Stimulated activated naive CD8-positive, alpha-beta T cell treated with anti-CD3 and anti-CD28 coated beads, Interleukin-15, amount 100 ng/mL, for 72 hours (primary cell): Measurements from ENCODE around the gene UBL4A.

ENCODE experiments used
- ATAC-seq: fragments of 150-1000 bp; cut with Tn5 transposase; 2 replicates; pipeline ENCODE4 v1.10.0; 2021; ENCODE audit warnings: mild to moderate bottlenecking, moderate library complexity
- DNase-seq, 2 donors: peaks; one replicate each; pipeline ENCODE4 v3.0.0; 2021 to 2022
- H3K27ac Mint-ChIP-seq, 2 donors: one replicate each; pipeline ENCODE4 v1.8.0; 2022; ENCODE audit warnings: mild to moderate bottlenecking in 2 of 2, mixed read lengths in 2 of 2, moderate library complexity in 2 of 2
- H3K27me3 Mint-ChIP-seq: one replicate; pipeline ENCODE4 v1.8.0; 2022; ENCODE audit warnings: mixed read lengths
- H3K4me1 Mint-ChIP-seq: one replicate; pipeline ENCODE4 v1.8.0; 2022; ENCODE audit warnings: mild to moderate bottlenecking, mixed read lengths
- H3K4me3 Mint-ChIP-seq, 2 donors: one replicate each; pipeline ENCODE4 v1.8.0; 2022; ENCODE audit warnings: mild to moderate bottlenecking in 2 of 2, mixed read lengths in 2 of 2, moderate library complexity in 1 of 2
- H3K9me3 Mint-ChIP-seq, 2 donors: one replicate each; pipeline ENCODE4 v1.8.0; 2022; ENCODE audit warnings: mixed read lengths in 2 of 2

The UBL4A gene

DNA sequence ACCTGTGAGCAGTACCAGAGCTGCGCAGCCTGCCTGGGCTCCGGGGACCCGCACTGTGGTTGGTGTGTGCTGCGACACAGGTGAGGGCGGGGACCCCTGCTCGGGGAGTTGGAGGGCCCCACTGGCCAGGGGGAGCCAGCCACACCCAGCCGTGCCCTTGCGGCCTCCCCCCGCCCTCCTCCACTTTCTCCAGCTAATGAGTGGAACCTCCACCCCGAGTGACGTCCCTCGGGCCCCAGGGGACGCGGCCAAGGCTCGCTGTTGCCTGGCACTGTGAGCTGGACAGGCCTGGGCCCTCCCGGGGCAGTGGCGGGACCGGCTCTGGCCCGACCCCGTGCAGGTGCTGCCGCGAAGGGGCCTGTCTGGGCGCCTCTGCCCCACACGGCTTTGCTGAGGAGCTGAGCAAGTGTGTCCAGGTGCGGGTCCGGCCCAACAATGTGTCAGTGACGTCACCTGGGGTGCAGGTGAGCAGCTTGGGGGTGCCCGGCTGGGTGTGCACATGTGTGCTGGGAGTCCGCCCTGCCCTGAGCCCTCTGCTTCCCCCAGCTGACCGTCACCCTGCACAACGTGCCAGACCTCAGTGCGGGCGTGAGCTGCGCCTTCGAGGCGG lies 22.7 kb downstream of the UBL4A start:
- Mint-ChIP-seq H3K4me3 (no peak overlapping the region), H3K9me3 (no peaks in the 10 kb centered on the region), H3K27ac (no peak overlapping the region)

DNA sequence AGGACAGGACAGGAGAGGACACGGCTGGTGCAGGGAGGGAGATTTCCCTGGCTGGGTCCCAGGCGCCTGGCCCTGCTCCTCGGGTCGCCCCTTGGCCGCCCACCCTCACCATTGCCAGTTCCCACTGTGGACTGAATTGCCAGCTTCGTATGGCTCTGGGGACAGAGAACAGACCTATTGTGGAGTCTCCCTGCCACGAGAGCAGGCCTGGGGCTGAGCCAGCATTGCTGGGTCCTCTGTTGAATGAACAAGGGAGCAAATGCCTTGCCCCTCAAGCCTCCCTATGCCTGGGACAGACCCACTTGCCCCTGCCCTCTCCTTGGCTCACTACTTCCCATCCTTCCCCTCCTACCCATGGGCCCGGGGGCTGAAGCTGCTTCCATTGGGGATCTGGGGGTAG lies 24.0 kb downstream of the UBL4A start:
- no peak overlapping the region for H3K27ac Mint-ChIP-seq
- no peak for DNase-seq

More for the DNA sequence above, 22.7 kb downstream of the UBL4A start:
- ATAC-seq (no peak), DNase-seq (no peak)
- no peaks in the 10 kb centered on the region for H3K27me3 Mint-ChIP-seq
- peaks cover 26% of the 10 kb centered on the region for H3K4me1 Mint-ChIP-seq

DNA sequence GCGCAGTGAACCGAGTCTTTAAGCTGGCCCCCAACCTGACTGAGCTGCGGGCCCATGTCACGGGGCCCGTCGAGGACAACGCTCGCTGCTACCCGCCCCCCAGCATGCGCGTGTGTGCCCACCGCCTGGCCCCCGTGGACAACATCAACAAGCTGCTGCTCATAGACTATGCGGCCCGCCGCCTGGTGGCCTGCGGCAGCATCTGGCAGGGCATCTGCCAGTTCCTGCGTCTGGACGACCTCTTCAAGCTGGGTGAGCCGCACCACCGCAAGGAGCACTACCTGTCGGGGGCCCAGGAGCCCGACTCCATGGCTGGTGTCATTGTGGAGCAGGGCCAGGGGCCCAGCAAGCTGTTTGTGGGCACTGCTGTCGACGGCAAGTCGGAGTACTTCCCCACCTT lies 26.1 kb downstream of the UBL4A start:
- Mint-ChIP-seq H3K9me3 (no peaks in the 10 kb centered on the region), H3K4me1 (peaks cover 32% of the 10 kb centered on the region), H3K27ac (no peak overlapping the region), H3K27me3 (no peaks in the 10 kb centered on the region), H3K4me3 (peak overlapping the region; percentile 85 to 86)
- ATAC-seq: no peak
- no peak for DNase-seq

More for the DNA sequence above, 24.0 kb downstream of the UBL4A start:
- Mint-ChIP-seq H3K4me3 (no peak overlapping the region), H3K9me3 (no peaks in the 10 kb centered on the region), H3K4me1 (peaks cover 27% of the 10 kb centered on the region), H3K27me3 (no peaks in the 10 kb centered on the region)
- ATAC-seq: no peak

DNA sequence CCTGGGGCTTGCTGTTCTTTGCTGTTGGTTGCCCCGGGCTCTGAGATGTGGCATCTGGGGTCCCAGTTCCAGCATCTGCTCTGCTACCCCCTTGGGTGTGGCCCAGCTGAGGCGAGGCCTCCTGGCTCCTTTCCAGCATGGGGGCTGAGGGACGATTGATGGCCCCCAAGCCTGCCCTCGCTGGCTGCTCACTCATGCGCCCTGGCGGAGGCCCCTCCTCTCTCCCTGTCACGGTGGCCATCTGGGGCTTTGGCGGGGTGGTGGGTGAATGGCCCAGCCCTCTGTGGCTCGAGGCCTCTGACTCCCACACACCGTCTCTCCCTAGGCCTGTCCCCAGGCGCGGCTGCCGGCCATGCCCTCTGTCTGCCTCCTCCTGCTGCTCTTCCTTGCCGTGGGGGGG lies 26.6 kb downstream of the UBL4A start:
- Mint-ChIP-seq H3K27me3 (no peaks in the 10 kb centered on the region), H3K4me1 (peaks cover 32% of the 10 kb centered on the region), H3K27ac (no peak overlapping the region), H3K9me3 (no peaks in the 10 kb centered on the region), H3K4me3 (peak overlapping the region; percentile 85 to 86)
- ATAC-seq (no peak), DNase-seq (no peak)

DNA sequence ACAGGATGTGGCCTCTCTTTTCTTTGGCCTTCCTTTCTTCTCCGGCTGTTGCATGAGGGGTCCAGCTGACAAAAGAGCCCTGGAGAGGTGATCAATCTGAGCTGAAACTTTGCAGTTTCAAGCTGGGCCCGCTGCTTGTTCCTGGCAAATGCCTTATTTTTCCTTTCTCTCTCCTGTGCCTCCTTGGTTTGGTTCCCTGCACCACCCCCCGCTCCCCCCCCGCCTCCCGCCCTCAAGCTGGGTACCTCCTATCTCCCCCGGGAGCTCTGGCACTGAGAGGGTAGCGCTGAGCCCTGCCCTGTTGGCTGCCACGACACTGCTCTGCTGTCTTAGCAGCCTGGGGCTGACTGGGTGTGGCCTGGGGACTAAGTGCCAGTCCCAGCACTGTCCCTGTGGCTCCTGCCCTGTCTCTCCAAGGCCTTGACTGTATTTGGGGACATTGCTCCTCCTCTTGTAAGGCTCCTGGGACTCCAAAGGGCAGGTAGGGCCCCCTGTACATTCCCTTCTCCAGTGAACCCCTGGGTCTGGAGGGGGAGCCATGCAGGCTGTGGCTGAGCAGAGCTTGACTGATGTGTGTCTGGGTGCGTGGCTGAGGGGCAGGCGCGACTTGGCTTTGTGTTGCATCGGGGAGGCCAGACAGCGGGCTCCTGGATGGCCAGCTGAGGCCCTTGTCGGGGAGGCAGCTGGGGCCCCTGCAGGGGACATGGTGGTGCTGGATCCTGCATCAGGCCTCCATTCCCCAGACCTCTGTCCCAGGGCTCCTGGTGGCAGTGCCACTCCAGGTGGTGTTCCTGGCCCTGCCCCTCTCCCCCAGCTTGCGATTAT lies 27.2 kb downstream of the UBL4A start:
- peak; percentile 60 for ATAC-seq
- H3K4me3 Mint-ChIP-seq: peak overlapping the region; percentile 85 to 86
- H3K27me3 Mint-ChIP-seq: no peaks in the 10 kb centered on the region
- H3K4me1 Mint-ChIP-seq: peaks cover 32% of the 10 kb centered on the region
- H3K9me3 Mint-ChIP-seq: no peaks in the 10 kb centered on the region
- no peak for DNase-seq
- H3K27ac Mint-ChIP-seq: peak overlapping the region; percentile 81 to 91

DNA sequence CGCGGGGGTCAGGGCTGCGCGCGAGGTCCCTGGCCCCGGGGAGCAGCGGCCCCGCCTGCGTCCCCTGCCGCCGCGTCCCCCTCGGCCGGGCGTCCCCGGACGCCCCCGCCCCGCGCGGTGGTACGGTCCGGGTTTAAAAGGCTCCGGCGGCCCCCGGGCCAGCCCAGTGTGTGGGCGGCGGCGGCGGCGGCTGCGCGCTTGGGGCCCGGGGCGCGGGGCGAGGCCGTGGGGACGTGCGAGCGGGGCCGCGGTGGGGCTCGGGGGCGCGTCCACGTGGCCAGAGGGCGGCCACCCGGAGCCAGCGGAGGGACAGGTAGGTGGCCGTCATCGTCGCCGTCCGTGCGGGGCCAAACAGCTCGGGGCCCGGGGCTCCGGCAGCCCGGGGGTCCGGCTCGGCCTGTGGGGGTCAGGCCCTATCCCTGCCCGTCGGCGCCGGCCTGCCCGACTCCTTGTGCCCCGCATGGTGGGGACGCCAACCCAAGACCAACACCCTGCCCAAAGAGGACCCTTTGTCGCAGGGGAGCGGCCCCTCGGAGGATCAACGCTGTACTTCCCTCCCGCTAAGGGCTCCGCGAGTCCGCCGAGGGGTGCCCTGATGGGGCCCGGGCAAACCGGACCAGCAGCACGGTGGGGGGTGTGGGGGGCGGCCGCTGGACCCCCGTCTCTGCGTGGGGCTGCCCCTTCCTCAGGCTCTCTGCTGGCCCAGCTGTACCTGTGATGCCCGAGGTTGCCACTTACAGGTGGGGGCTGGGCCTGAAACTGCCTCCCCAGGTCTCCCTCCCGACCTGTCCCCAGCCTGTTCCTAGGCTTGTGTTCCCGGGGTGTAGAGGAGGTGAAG lies 28.1 kb downstream of the UBL4A start, which contains the start of gene PLXNA3:
Gene PLXNA3, plus strand, starts transcription at position 166 of the 838 bp plus-strand sequence. CDS start 1,903 bp downstream, outside the sequence.
- DNase-seq: peak; percentile 67 to 75

DNA sequence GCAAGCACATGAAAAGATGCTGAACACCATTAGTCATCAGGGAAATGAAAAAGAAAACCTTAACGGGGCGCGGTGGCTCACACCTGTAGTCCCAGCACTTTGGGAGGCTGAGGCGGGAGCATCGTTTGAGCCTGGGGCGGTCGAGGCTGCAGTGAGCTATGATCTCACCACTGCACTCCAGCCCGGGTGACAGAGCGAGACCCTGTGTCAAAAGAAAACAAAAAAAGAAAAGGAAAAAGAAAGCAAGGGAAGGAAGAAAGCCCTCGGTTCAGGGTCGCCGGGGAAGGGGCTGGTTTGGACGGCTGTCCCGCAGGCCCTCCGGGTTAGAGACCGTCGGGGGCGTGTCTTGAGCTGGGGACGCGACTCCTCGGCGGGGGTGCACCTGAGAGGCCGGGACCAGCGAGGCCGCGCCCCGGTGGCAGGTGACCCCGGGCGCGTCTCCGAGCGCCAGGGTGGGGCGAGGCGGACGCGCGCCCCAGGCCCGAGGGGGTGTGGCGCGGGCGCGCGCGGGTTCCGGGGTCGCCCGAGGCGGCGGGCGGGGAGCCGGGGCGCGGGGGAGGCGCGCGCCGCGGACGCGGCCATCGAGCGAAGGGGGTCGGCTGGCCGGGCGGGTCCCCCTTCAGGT lies 28.8 kb downstream of the UBL4A start:
- peak; percentile 73 for ATAC-seq
- H3K4me1 Mint-ChIP-seq: peaks cover 32% of the 10 kb centered on the region
- peak overlapping the region; percentile 88 to 89 for H3K4me3 Mint-ChIP-seq
- H3K27me3 Mint-ChIP-seq: no peaks in the 10 kb centered on the region
- DNase-seq: peak; percentile 58 to 66
- H3K27ac Mint-ChIP-seq: peak overlapping the region; percentile 87 to 97
- H3K9me3 Mint-ChIP-seq: no peaks in the 10 kb centered on the region

More for the DNA sequence above, 28.1 kb downstream of the UBL4A start, which contains the start of gene PLXNA3:
- H3K27me3 Mint-ChIP-seq: no peaks in the 10 kb centered on the region
- H3K27ac Mint-ChIP-seq: peak within 1 kb of the TSS; percentile 87 to 97
- peaks cover 32% of the 10 kb centered on the region for H3K4me1 Mint-ChIP-seq
- peak; percentile 85 for ATAC-seq
- peak within 1 kb of the TSS; percentile 88 to 89 for H3K4me3 Mint-ChIP-seq
- H3K9me3 Mint-ChIP-seq: no peaks in the 10 kb centered on the region

DNA sequence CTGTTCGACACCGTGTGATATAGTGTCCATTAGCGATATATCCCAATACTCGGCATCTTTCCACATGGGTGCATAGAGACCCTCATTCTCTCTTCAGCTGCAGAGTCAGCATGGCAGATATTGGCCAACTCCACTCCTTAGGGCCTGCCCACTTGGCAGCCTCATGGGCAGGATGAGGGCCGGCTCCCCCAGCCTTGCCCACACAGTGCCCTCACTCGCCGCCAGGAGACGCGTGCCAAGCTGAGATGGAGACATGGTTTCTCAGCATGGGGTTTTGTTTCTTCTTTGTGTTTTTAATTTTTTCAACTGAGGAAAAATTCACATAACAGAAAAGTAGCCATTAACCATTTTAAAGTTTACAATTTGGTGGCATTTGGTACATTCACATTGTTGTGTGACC lies 33.6 kb downstream of the UBL4A start:
- ATAC-seq (no peak), DNase-seq (no peak)
- Mint-ChIP-seq H3K27ac (no peak overlapping the region), H3K9me3 (no peaks in the 10 kb centered on the region), H3K27me3 (no peaks in the 10 kb centered on the region), H3K4me3 (no peak overlapping the region), H3K4me1 (peaks cover 6% of the 10 kb centered on the region)

DNA sequence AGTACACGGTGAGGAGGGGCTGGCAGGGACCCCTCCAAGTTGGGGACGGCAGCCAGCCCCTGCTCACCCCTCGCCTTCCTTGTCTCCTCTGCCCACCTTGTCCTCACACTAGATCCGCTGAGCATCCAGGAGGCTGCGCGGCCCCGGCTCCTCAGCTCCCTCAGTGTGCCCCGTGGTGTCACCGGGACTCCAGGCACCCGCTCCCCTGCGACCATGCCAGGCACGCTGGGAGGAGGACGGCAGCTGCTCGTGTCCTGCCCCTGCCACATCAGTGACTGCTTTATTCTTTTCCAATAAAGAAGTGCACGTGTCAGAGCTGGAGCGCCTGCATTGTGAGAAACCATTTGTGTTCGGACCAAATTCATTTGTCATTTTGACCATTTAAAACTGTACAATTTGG lies 36.1 kb downstream of the UBL4A start:
- no peaks in the 10 kb centered on the region for H3K9me3 Mint-ChIP-seq
- H3K27ac Mint-ChIP-seq: no peak overlapping the region
- H3K4me3 Mint-ChIP-seq: no peak overlapping the region
- H3K27me3 Mint-ChIP-seq: no peaks in the 10 kb centered on the region
- peaks cover 17% of the 10 kb centered on the region for H3K4me1 Mint-ChIP-seq
- ATAC-seq (no peak), DNase-seq (no peak)

DNA sequence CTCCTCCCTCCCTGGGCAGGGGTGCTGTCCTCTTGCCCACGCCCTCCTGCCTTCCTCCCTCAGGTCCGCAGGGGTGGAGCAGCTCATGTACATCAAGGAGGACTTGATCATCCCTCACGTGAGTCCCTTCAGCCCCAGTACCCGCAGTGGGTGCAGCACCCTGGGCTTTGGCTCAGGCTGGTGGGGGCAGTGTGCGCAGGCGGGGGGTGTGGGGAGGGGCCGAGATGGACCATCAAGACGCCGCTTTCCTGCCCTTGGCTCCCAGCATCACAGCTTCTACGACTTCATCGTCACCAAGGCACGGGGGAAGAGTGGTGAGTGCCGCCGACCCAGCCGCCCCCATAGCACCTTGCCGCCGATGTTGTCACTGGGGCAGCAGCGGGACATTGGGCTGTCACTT lies 36.8 kb downstream of the UBL4A start:
- H3K4me1 Mint-ChIP-seq: peaks cover 17% of the 10 kb centered on the region
- H3K4me3 Mint-ChIP-seq: no peak overlapping the region
- no peaks in the 10 kb centered on the region for H3K9me3 Mint-ChIP-seq
- H3K27me3 Mint-ChIP-seq: no peaks in the 10 kb centered on the region
- H3K27ac Mint-ChIP-seq: no peak overlapping the region
- DNase-seq (no peak), ATAC-seq (no peak)

DNA sequence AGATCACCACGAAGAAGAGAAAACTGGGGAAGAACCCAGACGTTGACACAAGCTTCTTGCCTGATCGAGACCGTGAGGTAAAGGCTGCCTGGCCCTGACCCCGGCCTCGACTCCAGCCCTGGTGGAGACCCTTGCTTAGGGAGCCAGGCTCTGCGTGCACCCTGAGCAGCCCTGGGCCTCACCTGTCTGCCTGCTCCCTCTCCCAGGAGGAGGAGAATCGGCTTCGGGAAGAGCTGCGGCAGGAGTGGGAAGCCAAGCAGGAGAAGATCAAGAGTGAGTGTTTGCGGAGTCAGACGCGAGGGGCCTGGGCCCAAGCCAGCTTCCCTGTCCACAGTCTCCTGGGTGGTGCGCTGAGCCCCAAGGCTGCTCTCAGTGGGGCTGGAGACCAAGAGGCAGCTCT lies 37.9 kb downstream of the UBL4A start:
- DNase-seq (no peak), ATAC-seq (no peak)
- Mint-ChIP-seq H3K4me3 (no peak overlapping the region), H3K27ac (no peak overlapping the region), H3K9me3 (no peaks in the 10 kb centered on the region), H3K27me3 (no peaks in the 10 kb centered on the region), H3K4me1 (peaks cover 20% of the 10 kb centered on the region)

DNA sequence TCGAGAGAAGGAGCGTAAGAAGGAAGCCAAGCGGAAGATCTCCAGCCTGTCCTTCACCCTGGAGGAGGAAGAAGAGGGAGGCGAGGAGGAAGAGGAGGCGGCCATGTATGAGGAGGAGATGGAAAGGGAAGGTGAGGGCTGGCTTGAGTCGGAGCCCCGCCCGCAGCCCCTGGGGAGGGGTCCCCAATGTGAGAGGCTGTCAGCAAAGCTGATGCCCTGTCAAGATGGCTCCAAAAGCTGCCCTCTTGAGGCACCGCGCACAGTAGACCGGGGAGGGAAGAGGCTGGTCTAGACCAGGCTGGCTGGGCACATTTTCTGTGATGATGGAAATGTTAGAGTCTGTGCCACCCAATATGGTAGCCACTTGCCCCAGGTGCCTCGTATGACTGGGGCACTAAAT lies 40.0 kb downstream of the UBL4A start:
- Mint-ChIP-seq H3K9me3 (no peaks in the 10 kb centered on the region), H3K4me1 (peaks cover 32% of the 10 kb centered on the region), H3K27ac (no peak overlapping the region), H3K4me3 (peak overlapping the region in 1 of 2 donors; percentile 13), H3K27me3 (no peaks in the 10 kb centered on the region)
- DNase-seq: no peak
- ATAC-seq: no peak

DNA sequence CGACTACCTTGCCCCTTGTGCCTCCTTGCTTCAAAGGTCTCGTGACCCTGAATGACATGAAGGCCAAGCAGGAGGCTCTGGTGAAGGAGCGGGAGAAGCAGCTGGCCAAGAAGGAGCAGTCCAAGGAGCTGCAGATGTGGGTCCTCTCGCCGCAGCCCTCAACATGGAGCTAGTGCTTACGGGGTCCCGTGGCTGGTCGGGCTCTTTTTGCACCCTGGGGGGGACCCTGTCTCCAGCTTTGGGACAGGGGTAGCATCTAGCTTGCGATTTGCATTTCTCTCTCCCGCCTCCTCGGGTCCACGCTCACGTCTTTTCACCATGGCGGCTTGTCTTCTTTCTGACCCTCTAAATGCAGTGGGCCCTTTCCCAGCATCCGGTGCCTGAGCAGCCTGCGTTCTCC lies 40.6 kb downstream of the UBL4A start:
- H3K4me3 Mint-ChIP-seq: peak overlapping the region; percentile 13 to 44
- no peaks in the 10 kb centered on the region for H3K9me3 Mint-ChIP-seq
- no peak for ATAC-seq
- peak overlapping the region in 1 of 2 donors; percentile 90 for H3K27ac Mint-ChIP-seq
- H3K27me3 Mint-ChIP-seq: no peaks in the 10 kb centered on the region
- peaks cover 38% of the 10 kb centered on the region for H3K4me1 Mint-ChIP-seq
- DNase-seq: no peak

DNA sequence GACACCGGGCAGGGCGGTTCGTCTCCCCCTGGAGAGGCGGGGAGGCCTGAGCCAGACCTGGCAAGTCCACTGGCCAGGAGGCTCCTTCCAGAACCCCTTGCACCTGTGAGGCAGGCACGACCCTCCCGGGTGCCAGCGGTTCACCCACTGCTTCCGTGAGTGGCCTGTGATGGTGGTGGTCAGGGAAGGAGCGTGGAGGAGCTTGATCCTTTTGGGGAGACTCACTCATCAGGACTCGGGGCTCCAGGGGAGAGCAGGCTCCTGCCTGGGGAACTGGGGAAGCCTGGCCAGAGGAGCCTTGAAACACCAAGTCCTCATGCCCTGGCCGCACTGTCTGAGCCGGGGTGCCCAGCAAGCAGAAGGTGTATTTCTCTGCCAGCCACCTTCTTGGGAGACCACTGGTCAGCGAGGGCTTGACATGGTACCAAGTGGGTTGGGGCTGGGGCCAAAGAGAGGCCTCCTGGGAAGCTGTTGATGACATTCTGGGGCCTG lies 41.6 kb downstream of the UBL4A start:
- DNase-seq (no peak), ATAC-seq (no peak)
- Mint-ChIP-seq H3K4me3 (peak overlapping the region; percentile 44 to 59), H3K27me3 (no peaks in the 10 kb centered on the region), H3K4me1 (peaks cover 47% of the 10 kb centered on the region), H3K9me3 (no peaks in the 10 kb centered on the region), H3K27ac (peak overlapping the region in 1 of 2 donors; percentile 27)
